KOPT-K1 (cell line): ENCODE data around the gene SLC22A23.

Source experiments
- H3K27ac ChIP-seq: fragments of 200-600 bp; sonication (generic); 2 replicates; pipeline ENCODE4 v1.5.1; 2016; ENCODE audit warnings: antibody characterized with exemption, mild to moderate bottlenecking, low read depth, low read length; ENCODE audit not compliant: poor library complexity, severe bottlenecking
- H3K36me3 ChIP-seq: fragments of 200-600 bp; sonication (generic); 2 replicates; pipeline ENCODE4 v1.5.1; 2017; ENCODE audit warnings: antibody characterized with exemption, mild to moderate bottlenecking, low read length, moderate library complexity; ENCODE audit not compliant: insufficient read depth
- H3K9me3 ChIP-seq: fragments of 200-600 bp; sonication (generic); 2 replicates; pipeline ENCODE4 v1.5.1; 2017; ENCODE audit warnings: antibody characterized with exemption, low read length, mild to moderate bottlenecking; ENCODE audit not compliant: insufficient read depth, poor library complexity, severe bottlenecking

SLC22A23 gene

DNA sequence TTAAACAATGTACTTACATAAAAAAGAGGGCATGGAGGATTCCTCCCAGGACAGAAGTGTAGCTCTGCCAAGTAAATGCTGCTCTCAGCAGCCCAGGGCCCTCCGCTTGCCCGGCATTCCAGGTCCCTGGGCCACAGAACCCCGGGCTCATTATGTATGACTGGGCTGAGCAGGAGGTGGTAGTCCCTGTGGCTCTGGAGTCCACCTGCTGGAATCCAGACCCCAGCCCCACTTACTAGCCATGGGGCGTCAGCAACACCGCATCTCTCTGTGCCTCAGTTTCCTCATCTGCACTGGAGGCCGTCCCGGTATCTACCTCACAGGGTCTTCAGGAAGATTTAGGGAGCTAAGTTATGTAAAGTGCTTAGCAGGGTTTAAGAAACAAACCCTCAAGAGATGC, 142.7 kb downstream of the SLC22A23 start:
- Histone ChIP-seq H3K36me3 (no peaks in the 10 kb centered on the region), H3K27ac (no peak overlapping the region), H3K9me3 (no peaks in the 10 kb centered on the region)

DNA sequence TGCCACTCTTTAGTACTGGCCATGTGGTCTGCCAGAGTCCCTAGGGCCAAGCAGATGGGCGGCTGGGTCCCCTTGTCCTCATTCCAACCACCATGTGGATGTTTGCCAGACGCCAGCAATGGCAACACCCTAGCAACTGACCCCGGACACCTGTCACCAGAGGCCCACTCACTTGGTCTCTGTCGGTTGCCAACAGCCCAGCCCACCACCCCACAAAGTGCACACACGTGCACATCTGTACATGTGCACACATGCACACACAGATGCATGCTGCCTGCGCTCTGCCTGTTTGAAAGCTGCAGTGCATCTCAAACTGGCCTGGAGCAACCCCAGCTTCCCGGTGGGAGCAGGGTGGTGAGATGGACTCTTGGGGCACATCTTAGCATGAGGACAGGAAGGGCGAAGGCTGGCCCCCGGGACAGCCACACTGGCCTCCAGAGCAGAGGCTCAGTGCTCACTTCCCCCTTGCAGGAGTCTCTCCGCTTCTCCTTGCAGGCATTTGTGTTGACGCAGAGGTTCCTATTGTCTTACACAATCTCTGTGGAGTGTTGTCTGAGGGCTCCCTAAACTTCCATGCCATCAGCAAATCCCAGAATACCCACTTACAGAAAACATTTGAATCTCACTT, 144.1 kb downstream of the SLC22A23 start:
- Histone ChIP-seq H3K27ac (no peak overlapping the region), H3K36me3 (no peaks in the 10 kb centered on the region), H3K9me3 (no peaks in the 10 kb centered on the region)

DNA sequence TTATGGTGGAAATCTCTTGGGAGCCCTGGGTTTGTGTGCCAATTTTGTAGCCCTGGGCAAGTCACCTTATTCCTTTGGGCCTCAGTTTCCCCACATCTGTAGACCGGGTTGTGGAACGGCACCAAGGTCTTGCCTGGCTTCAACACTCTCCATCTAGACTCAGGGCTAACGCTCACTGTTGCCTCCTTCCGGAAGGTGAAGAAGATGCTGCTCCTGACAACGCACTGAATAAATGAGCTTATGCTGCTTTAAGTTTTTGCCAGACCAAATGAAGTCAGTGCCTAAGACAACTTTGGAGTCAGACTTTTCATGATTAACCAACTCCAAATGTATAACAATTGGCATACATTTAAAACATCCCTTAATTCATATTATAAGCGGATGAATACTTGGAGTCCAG, 145.0 kb downstream of the SLC22A23 start:
- Histone ChIP-seq H3K27ac (no peak overlapping the region), H3K9me3 (no peaks in the 10 kb centered on the region), H3K36me3 (no peaks in the 10 kb centered on the region)

DNA sequence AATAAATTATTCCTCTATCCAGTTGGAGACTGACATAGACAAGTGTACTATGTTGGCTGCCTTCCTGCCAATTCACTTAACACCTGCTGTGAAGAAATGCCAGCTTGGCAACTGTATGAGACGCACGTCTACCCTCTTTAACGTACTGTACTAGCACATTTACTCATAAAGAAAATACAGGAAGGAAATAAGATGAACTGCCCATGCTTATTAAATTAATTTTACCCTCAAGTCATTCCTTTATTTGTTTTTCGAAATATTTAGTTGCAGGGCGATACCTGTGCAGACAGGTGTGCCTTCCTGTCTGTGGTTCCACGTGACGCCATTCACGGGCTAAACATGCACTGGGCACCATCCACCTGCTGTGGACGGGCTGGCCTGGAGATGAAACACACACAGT, 146.1 kb downstream of the SLC22A23 start:
- H3K36me3 ChIP-seq, result no peaks in the 10 kb centered on the region
- H3K9me3 ChIP-seq, result peaks cover 4% of the 10 kb centered on the region
- no peak overlapping the region for H3K27ac ChIP-seq

DNA sequence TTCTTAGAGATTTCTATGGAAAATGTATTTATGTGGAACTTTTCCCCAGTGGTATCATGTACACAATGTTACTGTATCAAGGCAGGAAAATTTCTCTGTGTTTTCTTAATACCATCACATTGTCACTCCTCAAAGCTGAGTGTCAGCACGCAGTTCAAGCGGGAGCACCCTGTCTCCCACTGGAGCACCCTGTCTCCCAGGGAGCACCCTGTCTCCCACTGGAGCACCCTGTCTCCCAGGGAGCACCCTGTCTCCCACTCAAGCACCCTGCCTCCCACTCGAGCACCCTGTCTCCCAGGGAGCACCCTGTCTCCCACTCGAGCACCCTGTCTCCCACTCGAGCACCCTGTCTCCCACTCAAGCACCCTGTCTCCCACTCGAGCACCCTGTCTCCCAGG, 146.8 kb downstream of the SLC22A23 start:
- H3K36me3 ChIP-seq, result no peaks in the 10 kb centered on the region
- H3K27ac ChIP-seq, result no peak overlapping the region
- H3K9me3 ChIP-seq, result peaks cover 11% of the 10 kb centered on the region

DNA sequence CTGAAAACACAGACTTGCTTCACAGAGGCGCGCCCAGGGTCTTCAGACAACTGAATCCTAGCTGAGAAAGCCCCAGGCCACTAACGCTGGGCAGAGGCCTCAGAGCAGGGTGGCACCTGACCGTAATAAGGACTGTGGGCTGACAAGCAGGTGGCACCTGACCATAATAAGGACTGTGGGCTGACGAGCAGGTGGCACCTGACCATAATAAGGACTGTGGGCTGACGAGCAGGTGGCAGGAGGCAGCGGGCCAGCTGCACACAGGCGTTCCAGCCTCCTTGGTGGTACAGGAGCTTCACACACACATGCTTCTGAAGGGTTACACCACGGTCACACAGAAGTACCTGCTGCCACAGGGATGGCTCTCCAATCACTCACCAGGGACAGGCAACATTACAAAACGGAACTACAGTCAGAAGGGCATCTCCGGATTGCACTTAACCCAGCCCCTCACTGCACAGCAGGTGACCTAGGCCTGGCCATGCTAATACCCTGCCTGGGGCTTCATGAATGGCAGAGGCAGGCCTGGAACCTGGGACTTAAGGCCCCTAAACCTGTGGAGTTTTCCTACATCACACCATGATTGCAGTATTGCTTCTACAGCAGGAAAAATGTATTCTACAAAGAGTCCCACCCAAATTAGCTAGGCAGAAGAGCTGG, 147.3 kb downstream of the SLC22A23 start:
- no peaks in the 10 kb centered on the region for H3K36me3 ChIP-seq
- H3K9me3 ChIP-seq, result peaks cover 14% of the 10 kb centered on the region
- H3K27ac ChIP-seq, result no peak overlapping the region

DNA sequence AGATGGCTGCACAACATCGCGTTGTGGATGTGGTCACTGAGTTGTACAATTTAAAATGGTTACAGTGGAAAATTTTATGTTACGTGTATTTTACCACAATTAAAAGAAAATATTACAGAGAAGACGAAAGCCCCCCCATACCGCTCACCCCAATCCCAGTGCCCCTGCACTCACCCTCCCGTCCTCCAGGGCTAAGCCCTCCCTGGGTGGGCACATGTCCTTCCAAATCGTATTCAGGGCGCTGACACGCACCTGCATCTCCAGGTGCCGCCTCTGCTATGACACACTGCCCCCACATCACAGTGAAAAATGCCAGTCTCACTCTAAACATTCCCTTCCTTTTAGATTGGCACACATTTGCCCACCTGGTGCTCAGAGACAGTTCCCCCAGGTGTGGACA, 148.7 kb downstream of the SLC22A23 start:
- Histone ChIP-seq H3K9me3 (peaks cover 14% of the 10 kb centered on the region), H3K36me3 (no peaks in the 10 kb centered on the region), H3K27ac (no peak overlapping the region)

DNA sequence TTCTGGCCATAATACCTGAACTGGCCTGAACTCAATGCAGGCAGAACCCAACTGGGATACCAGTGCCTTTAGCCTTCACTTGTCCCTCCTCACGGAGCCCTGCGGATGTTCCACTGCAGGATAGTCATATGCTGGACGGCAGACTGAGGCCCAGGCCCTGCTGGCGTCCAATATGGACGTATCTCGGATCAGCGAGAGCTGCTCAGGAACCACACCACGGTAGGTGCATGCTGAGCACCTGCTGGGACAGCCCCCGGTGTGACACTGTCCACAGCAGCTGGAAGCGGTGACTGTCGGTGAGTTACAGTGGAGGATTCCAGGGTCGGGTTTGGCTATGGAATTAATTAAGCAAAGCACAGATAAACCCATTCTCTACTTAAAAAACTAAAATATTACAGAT, 149.4 kb downstream of the SLC22A23 start:
- peaks cover 14% of the 10 kb centered on the region for H3K9me3 ChIP-seq
- no peaks in the 10 kb centered on the region for H3K36me3 ChIP-seq

DNA sequence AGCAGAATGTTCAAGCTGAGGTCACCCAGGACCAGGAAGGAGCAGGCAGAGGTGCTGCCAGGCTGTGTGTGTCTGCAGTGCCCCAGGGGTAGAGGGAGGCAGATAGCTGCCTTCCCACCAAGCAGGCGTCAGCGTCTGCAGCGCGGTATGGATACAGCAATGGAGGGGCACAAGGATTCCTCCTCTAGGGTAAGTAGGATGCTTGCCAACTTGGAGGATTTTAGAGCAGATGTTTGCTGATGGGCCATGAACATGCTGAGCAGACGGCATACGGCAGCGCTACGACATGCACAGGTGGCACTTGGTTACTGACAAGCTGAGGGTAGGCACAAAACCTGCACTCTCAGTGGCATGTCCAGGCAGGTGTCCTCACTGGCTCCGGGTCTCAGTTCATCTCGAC, 150.0 kb downstream of the SLC22A23 start:
- Histone ChIP-seq H3K27ac (no peak overlapping the region), H3K36me3 (no peaks in the 10 kb centered on the region), H3K9me3 (peaks cover 14% of the 10 kb centered on the region)

More for the DNA sequence above, 149.4 kb downstream of the SLC22A23 start:
- H3K27ac ChIP-seq, result no peak overlapping the region

DNA sequence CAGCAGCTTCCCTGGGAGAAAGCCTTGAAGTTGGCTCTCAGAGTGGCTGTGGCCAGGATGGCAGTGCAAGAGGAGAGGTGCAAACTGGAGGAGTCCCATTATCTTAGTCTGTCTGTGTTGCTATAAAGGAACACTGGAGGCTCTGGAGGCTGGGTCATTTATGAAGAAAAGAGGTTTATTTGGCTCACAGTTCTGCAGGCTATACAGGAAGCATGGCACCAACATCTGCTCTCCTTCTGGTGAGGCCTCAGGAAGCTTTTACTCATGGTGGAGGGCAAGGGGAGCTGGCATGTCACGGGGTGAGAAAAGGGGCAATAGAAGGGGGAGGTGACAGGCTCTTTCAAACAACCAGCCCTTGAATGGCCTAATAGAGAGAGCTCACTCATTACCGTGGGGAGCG, 151.0 kb downstream of the SLC22A23 start:
- Histone ChIP-seq H3K36me3 (no peaks in the 10 kb centered on the region), H3K27ac (no peak overlapping the region), H3K9me3 (peaks cover 14% of the 10 kb centered on the region)

DNA sequence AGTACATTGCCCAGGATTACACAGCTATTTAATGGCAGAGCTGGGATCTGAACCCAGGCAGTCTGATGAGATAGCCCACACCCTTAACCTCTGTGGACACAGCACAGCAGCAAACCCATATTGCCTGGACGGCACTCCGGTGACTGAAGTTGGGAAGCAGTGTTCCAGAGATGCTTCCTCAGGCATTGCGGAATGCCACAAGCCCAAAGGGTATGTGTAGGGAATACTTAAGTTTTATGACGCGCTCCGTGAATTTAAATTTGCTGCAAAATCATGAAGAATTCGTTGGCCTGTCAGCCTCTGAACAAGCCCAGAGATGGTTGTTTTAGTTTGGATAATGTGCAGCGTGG, 151.7 kb downstream of the SLC22A23 start:
- peaks cover 14% of the 10 kb centered on the region for H3K9me3 ChIP-seq
- no peaks in the 10 kb centered on the region for H3K36me3 ChIP-seq
- no peak overlapping the region for H3K27ac ChIP-seq

DNA sequence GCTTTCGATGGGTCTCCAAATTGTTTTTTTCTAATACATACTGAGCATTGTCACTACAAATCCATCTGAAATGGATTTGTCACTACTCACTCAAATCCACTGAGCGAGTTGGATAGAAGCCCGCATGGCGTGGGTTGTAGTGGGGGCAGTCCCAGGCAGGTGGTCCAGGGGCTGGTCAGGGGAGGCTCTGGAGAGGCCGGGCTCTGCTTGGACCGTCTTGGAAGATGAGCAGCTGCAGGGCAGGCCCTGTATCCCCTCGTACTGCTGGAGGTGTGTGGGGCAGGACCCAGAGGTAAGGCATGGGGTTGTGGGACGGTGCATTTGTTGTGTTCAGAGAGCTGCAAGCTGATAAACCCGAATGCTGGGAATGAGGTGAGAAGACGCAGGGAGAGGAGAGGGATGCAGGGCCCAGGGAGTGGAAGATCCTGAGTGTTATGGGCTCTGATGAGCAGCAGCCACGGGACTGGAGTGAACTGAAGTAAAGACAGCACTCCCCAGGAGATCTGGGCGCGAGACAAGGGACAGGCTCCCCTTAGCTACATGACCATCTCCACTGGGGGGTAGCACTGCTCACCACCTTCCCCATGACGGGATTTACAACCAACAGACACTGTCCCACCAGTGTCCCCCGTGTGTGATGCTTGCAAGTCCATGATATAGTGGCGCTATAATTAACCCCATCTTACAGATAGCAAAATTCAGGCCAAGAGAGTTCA, 152.2 kb downstream of the SLC22A23 start:
- Histone ChIP-seq H3K36me3 (no peaks in the 10 kb centered on the region), H3K9me3 (peaks cover 14% of the 10 kb centered on the region), H3K27ac (no peak overlapping the region)

DNA sequence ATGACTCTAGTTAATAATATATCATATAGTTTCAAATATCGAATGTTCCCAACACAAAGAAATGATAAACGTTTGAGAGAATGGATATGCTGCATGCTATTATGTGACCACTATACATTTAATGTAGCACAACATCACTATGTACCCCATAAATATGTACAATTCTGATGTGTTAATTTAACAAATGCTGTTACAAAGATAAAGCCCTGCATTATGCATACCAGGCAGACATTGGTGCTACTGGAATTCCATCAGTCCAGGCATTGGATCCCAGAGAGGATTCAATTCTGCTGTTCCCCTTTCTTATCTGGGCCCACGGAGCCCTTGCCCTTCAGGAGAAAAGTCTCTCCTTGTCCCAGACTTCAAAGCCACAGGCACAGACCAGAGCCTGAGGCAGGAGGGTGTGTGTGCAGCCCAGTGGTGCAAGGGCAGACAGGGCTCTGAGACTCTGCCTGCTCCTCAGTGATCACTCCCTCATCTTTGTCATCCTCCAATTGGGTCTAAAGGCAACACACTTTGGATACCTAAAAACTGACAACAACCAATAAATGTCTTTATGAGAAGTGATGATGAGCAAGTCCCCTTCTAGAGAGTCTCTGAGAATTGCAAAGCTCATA, 152.9 kb downstream of the SLC22A23 start:
- no peak overlapping the region for H3K27ac ChIP-seq
- no peaks in the 10 kb centered on the region for H3K36me3 ChIP-seq
- peaks cover 14% of the 10 kb centered on the region for H3K9me3 ChIP-seq

DNA sequence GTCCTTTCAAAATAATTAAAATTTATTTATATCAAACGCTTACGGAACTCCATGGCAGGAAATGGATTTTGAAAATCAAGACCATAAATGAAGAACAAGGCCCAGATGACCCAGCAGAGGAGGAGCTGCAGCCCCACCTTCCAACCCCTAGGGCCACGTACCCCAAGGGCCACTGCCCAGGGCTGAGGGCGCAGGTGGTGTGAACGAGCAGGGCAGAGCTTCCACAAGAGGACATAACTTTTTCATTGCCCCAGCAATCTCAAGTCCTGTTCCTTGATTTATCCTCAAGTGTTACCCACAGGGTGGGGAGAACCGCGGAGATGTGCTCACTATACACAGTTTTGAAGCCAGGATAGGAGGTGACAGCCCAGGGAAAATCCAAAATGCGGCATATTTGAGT, 155.3 kb downstream of the SLC22A23 start:
- Histone ChIP-seq H3K9me3 (peaks cover 14% of the 10 kb centered on the region), H3K27ac (no peak overlapping the region), H3K36me3 (no peaks in the 10 kb centered on the region)

DNA sequence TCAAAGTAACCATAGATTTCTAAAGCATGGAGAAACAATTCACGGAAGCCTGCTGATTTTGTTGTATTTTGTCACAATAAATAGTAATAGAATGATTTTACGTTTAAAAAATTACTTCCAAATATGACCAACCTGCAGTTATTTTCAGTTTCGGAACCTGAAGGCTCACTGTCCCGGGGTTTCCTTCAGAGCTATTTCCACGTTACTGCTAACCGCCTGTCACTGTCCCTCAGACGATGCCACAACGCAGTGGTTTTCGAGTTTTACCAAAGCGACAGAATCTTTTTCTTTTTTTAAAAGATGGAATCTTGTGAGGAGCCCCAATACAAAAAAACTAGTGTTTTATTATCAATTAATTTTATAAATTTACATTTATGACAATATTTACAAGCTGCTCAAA, 157.6 kb downstream of the SLC22A23 start:
- H3K9me3 ChIP-seq, result no peaks in the 10 kb centered on the region
- H3K36me3 ChIP-seq, result no peaks in the 10 kb centered on the region
- H3K27ac ChIP-seq, result no peak overlapping the region
